Mesendoderm (in vitro differentiated cells): Measurements from ENCODE around the gene MPDU1. TPM values are rescaled to one million over a fixed set of nuclear protein-coding genes. Genes with fewer than 3 reads are reported as not detected.
A peak's percentile ranks its signal among the peaks of the same experiment; 100 is the strongest.

ENCODE experiments used
- DNase-seq: peaks from one replicate; pipeline ENCODE4 v3.0.0; 2013
- H2AK5ac ChIP-seq: 2 replicates; pipeline ENCODE4 v1.6.1; 2013; ENCODE audit warnings: low read length, inconsistent platforms
- H2BK120ac ChIP-seq: 2 replicates; pipeline ENCODE4 v1.6.1; 2013; ENCODE audit warnings: low read depth, mild to moderate bottlenecking, low read length, moderate library complexity, mixed read lengths
- H2BK15ac ChIP-seq: replicated peaks from 2 replicates; pipeline ENCODE4 v1.6.1; 2013; ENCODE audit warnings: low read depth, mild to moderate bottlenecking, moderate library complexity
- H2BK5ac ChIP-seq: 2 replicates; pipeline ENCODE4 v1.6.1; 2013; ENCODE audit warnings: low read length, inconsistent platforms
- H3K18ac ChIP-seq: 2 replicates; pipeline ENCODE4 v1.6.1; 2013; ENCODE audit warnings: mild to moderate bottlenecking, low read length, mixed read lengths
- H3K23ac ChIP-seq: one replicate; pipeline ENCODE4 v1.6.1; 2013; ENCODE audit warnings: low read length
- H3K27ac ChIP-seq: 2 replicates; pipeline ENCODE4 v1.5.1; 2013; ENCODE audit warnings: low read depth, mild to moderate bottlenecking, inconsistent platforms, low read length, moderate library complexity
- H3K27me3 ChIP-seq: 2 replicates; pipeline ENCODE4 v1.6.1; 2013; ENCODE audit warnings: low read length, control low read depth, mild to moderate bottlenecking, inconsistent platforms; ENCODE audit not compliant: insufficient read depth, poor library complexity
- H3K36me3 ChIP-seq: 2 replicates; pipeline ENCODE4 v1.6.1; 2013; ENCODE audit warnings: low read length, inconsistent platforms; ENCODE audit not compliant: control insufficient read depth, insufficient read depth
- H3K4ac ChIP-seq: one replicate; pipeline ENCODE4 v1.6.1; 2013; ENCODE audit warnings: low read depth, mild to moderate bottlenecking, low read length, moderate library complexity
- H3K4me1 ChIP-seq: 2 replicates; pipeline ENCODE4 v1.6.1; 2013; ENCODE audit warnings: low read depth, low read length, inconsistent platforms; ENCODE audit not compliant: control insufficient read depth
- H3K4me2 ChIP-seq: 2 replicates; pipeline ENCODE4 v1.6.1; 2013; ENCODE audit warnings: low read length
- H3K4me3 ChIP-seq: 2 replicates; pipeline ENCODE4 v1.5.1; 2013; ENCODE audit warnings: mild to moderate bottlenecking, low read length
- H3K56ac ChIP-seq: one replicate; pipeline ENCODE4 v1.6.1; 2013; ENCODE audit warnings: low read length
- H3K79me1 ChIP-seq: 2 replicates; pipeline ENCODE4 v1.6.1; 2013; ENCODE audit warnings: low read length, inconsistent platforms
- H3K79me2 ChIP-seq: 2 replicates; pipeline ENCODE4 v1.6.1; 2013; ENCODE audit warnings: mild to moderate bottlenecking, low read length; ENCODE audit not compliant: control insufficient read depth, insufficient read depth
- H3K9ac ChIP-seq: 2 replicates; pipeline ENCODE4 v1.6.1; 2013; ENCODE audit warnings: low read length, inconsistent platforms
- H4K5ac ChIP-seq: one replicate; pipeline ENCODE4 v1.6.1; 2013; ENCODE audit warnings: low read length
- H4K8ac ChIP-seq: one replicate; pipeline ENCODE4 v1.6.1; 2013; ENCODE audit warnings: low read depth, mild to moderate bottlenecking, control low read depth, low read length, moderate library complexity
- WGBS: extraction: QIAGEN DNeasy Blood & Tissue Kit; methylation state at CpG from one replicate; pipeline ENCODE4 v1.1.7; 2013; ENCODE audit warnings: low lambda C conversion rate, missing lambda C conversion rate; ENCODE audit not compliant: insufficient coverage; ENCODE audit errors: extremely low coverage; 5-methylcytosine and 5-hydroxymethylcytosine counted together
- polyA plus RNA-seq, 2 experiments: library from polyadenylated mRNA; stranded (reverse); fragments of 200-250 nt; gene quantifications; one replicate each; pipeline ENCODE4 v1.2.3, GENCODE V29; 2013

Gene MPDU1
- polyA plus RNA-seq (2013, experiment 1 of 2), result 101 TPM
- polyA plus RNA-seq (2013, experiment 2 of 2), result 96.5 TPM

- no peaks in the 10 kb centered on the region for H3K27me3 ChIP-seq
- H4K5ac ChIP-seq, result peak within 1 kb of the TSS; percentile 92
- no peak within 1 kb of the TSS for H2BK15ac ChIP-seq
- H2BK5ac ChIP-seq, result peak within 1 kb of the TSS; percentile 93
- H3K4me1 ChIP-seq, result peaks cover 7% of the 10 kb centered on the region
- H3K18ac ChIP-seq, result peak within 1 kb of the TSS; percentile 56
- H3K4me3 ChIP-seq, result peak within 1 kb of the TSS; percentile 87
- no peak within 1 kb of the TSS for H2BK120ac ChIP-seq
- peak within 1 kb of the TSS; percentile 89 for H3K23ac ChIP-seq
- H3K4ac ChIP-seq, result peak within 1 kb of the TSS; percentile 88
- peak within 1 kb of the TSS; percentile 78 for H3K27ac ChIP-seq
- H3K79me2 ChIP-seq, result peaks cover 4% of the 10 kb centered on the region
- H3K79me1 ChIP-seq, result peaks cover 9% of the 10 kb centered on the region
- no CpG with 5 or more reads among the region's 69 CpGs for WGBS
- peak within 1 kb of the TSS; percentile 94 for H3K9ac ChIP-seq
- H2AK5ac ChIP-seq, result peak within 1 kb of the TSS; percentile 100
- peak within 1 kb of the TSS; percentile 65 for H4K8ac ChIP-seq
- peak within 1 kb of the TSS; percentile 68 for H3K4me2 ChIP-seq
- H3K56ac ChIP-seq, result peak within 1 kb of the TSS; percentile 100
- H3K36me3 ChIP-seq, result peaks cover 3% of the 10 kb centered on the region
- DNase-seq, result peak; percentile 97
These were observed at the start of gene MPDU1 for GRCh38 chr17:7583253-7584109. Gene MPDU1, plus strand, starts transcription at chr17:7583852. Its CDS starts 11 bp downstream, at chr17:7583863.

- DNase-seq, result no peak
- Histone ChIP-seq H3K4me1 (no peaks in the 10 kb centered on the region), H3K27me3 (no peaks in the 10 kb centered on the region), H3K79me1 (no peaks in the 10 kb centered on the region), H3K56ac (no peak overlapping the region), H2BK120ac (no peak overlapping the region), H4K5ac (no peak overlapping the region), H3K9ac (no peak overlapping the region), H2BK5ac (no peak overlapping the region), H3K4me3 (no peak overlapping the region), H4K8ac (no peak overlapping the region), H3K23ac (no peak overlapping the region), H3K79me2 (no peaks in the 10 kb centered on the region), H3K4me2 (no peak overlapping the region), H3K18ac (no peak overlapping the region), H3K4ac (no peak overlapping the region), H2BK15ac (no peak overlapping the region), H3K27ac (no peak overlapping the region), H3K36me3 (no peaks in the 10 kb centered on the region), H2AK5ac (no peak overlapping the region)
- no CpG with 5 or more reads among the region's 3 CpGs for WGBS
These were observed 45.6 kb upstream of the MPDU1 start for GRCh38 chr17:7538050-7538449.

GRCh38 chr17:7538891-7539545 is 44.6 kb upstream of the MPDU1 start:
- no peak overlapping the region for H2BK120ac ChIP-seq
- no peaks in the 10 kb centered on the region for H3K4me1 ChIP-seq
- H3K27me3 ChIP-seq, result no peaks in the 10 kb centered on the region
- no peak overlapping the region for H3K4me3 ChIP-seq
- no peak overlapping the region for H2BK15ac ChIP-seq
- no peak overlapping the region for H3K18ac ChIP-seq
- H3K56ac ChIP-seq, result no peak overlapping the region
- no peak overlapping the region for H4K5ac ChIP-seq
- H3K4me2 ChIP-seq, result no peak overlapping the region
- no peak overlapping the region for H4K8ac ChIP-seq
- WGBS, result no CpG with 5 or more reads among the region's 11 CpGs
- H3K9ac ChIP-seq, result no peak overlapping the region
- H3K79me1 ChIP-seq, result no peaks in the 10 kb centered on the region
- no peak for DNase-seq
- H3K23ac ChIP-seq, result no peak overlapping the region
- H3K4ac ChIP-seq, result no peak overlapping the region
- H3K36me3 ChIP-seq, result no peaks in the 10 kb centered on the region
- no peak overlapping the region for H2BK5ac ChIP-seq
- no peaks in the 10 kb centered on the region for H3K79me2 ChIP-seq
- no peak overlapping the region for H3K27ac ChIP-seq
- H2AK5ac ChIP-seq, result no peak overlapping the region

GRCh38 chr17:7541074-7541621 is 42.5 kb upstream of the MPDU1 start:
- Histone ChIP-seq H3K23ac (no peak overlapping the region), H3K79me2 (no peaks in the 10 kb centered on the region), H3K36me3 (no peaks in the 10 kb centered on the region), H3K4me2 (no peak overlapping the region), H4K8ac (no peak overlapping the region), H3K27me3 (no peaks in the 10 kb centered on the region), H3K18ac (no peak overlapping the region), H3K27ac (no peak overlapping the region), H2BK5ac (no peak overlapping the region), H4K5ac (no peak overlapping the region), H3K4ac (no peak overlapping the region), H2BK15ac (no peak overlapping the region), H2BK120ac (no peak overlapping the region), H2AK5ac (no peak overlapping the region), H3K9ac (no peak overlapping the region), H3K79me1 (no peaks in the 10 kb centered on the region), H3K56ac (no peak overlapping the region), H3K4me3 (no peak overlapping the region), H3K4me1 (no peaks in the 10 kb centered on the region)
- DNase-seq, result no peak
- no CpG with 5 or more reads among the region's 9 CpGs for WGBS

GRCh38 chr17:7544911-7545310 is 38.7 kb upstream of the MPDU1 start:
- H3K27ac ChIP-seq, result no peak overlapping the region
- H3K4me2 ChIP-seq, result no peak overlapping the region
- no peaks in the 10 kb centered on the region for H3K4me1 ChIP-seq
- H3K18ac ChIP-seq, result no peak overlapping the region
- H3K9ac ChIP-seq, result no peak overlapping the region
- H2AK5ac ChIP-seq, result no peak overlapping the region
- no peaks in the 10 kb centered on the region for H3K79me1 ChIP-seq
- H2BK15ac ChIP-seq, result no peak overlapping the region
- H3K36me3 ChIP-seq, result no peaks in the 10 kb centered on the region
- H3K4me3 ChIP-seq, result no peak overlapping the region
- H4K8ac ChIP-seq, result no peak overlapping the region
- DNase-seq, result no peak
- no peaks in the 10 kb centered on the region for H3K27me3 ChIP-seq
- no CpG with 5 or more reads among the region's 6 CpGs for WGBS
- H3K23ac ChIP-seq, result no peak overlapping the region
- H4K5ac ChIP-seq, result no peak overlapping the region
- no peak overlapping the region for H3K4ac ChIP-seq
- no peak overlapping the region for H3K56ac ChIP-seq
- no peak overlapping the region for H2BK5ac ChIP-seq
- H3K79me2 ChIP-seq, result no peaks in the 10 kb centered on the region
- no peak overlapping the region for H2BK120ac ChIP-seq
